Left lung (tissue), 10 donors: ENCODE data around the gene DHRSX. TPM values are rescaled to one million over a fixed set of nuclear protein-coding genes. Genes with fewer than 3 reads are reported as not detected.
"Not testable (repeated sequence)": the region's sequence is repeated elsewhere in the genome, so short reads cannot be mapped to it uniquely, and the experiment has no call there.

Source experiments
- ATAC-seq: fragments of 200-7000 bp; cut with Tn5 transposase; one replicate; pipeline ENCODE4 v1.9.1; 2020; ENCODE audit warnings: moderate library complexity
- DNase-seq, 4 donors: peaks; one replicate each; pipeline ENCODE4 v3.0.0-alpha.2; 2013 to 2020
- H3K27ac ChIP-seq, 2 donors: fragments of 200-600 bp; sonication (generic) in 1 of 2; one replicate each; pipeline versions ENCODE4 v1.5.0 to v1.8.0; 2020 to 2021
- H3K27me3 ChIP-seq, 2 donors: fragments of 200-600 bp; sonication (generic) in 1 of 2; one replicate each; pipeline versions ENCODE4 v1.5.0 to v1.8.0; 2020 to 2021
- H3K36me3 ChIP-seq, 2 donors: fragments of 200-600 bp; sonication (generic) in 1 of 2; one replicate each; pipeline versions ENCODE4 v1.5.0 to v1.8.0; 2020 to 2021
- H3K4me1 ChIP-seq, 2 donors: fragments of 200-600 bp; one replicate each; pipeline ENCODE4 v1.8.0; 2021
- H3K4me3 ChIP-seq, 2 donors: fragments of 200-600 bp; sonication (generic) in 1 of 2; one replicate each; pipeline versions ENCODE4 v1.5.0 to v1.8.0; 2020 to 2021; ENCODE audit warnings: mild to moderate bottlenecking in 1 of 2
- H3K9me3 ChIP-seq, 2 donors: fragments of 200-600 bp; sonication (generic) in 1 of 2; one replicate each; pipeline versions ENCODE4 v1.5.0 to v1.8.0; 2020 to 2021
- intact Hi-C, 2 donors: fragments of 100-400 bp; cut with DNase I; formaldehyde crosslinking; loops; one replicate each; pipeline versions ENCODE4 v1.11.2 to v1.14.2; 2022
- polyA plus RNA-seq, 6 donors: library from polyadenylated mRNA; unstranded; fragments of 120-200 nt; gene quantifications; one replicate each; pipeline ENCODE4 v1.2.1, GENCODE V29; 2013; ENCODE audit not compliant: insufficient read length in 6 of 6
- total RNA-seq, 2 donors: library from RNA; stranded (reverse); fragmentation: NEBNext Ultra II Directional; extraction: Animal tissue kit (Norgen Biotek cat#: 25700); gene quantifications; one replicate each; pipeline ENCODE4 v1.2.1, GENCODE V29; 2021
- TF ChIP-seq, protein P1 (sequence below), 2 donors: fragments of 200-600 bp; sonication (generic) in 1 of 2; IDR thresholded peaks; one replicate each; pipeline versions ENCODE4 v1.5.0 to v1.8.0; 2021; ENCODE audit warnings: antibody characterized with exemption in 2 of 2
- donor health status: DM: no; HTN: yes; CAD: no.
- donor health status: DM: no; HTN: no; CAD: no.

The DHRSX gene
- total and polyA plus RNA-seq, 8 donors, result 20.2 to 31.5 (median 26.8) TPM

- DNase-seq, result no peak
- H3K9me3 ChIP-seq, result no peaks in the 10 kb centered on the region
- H3K4me1 ChIP-seq, result no peaks in the 10 kb centered on the region
These were observed 216.6 kb downstream of the DHRSX start for GRCh38 chrX:2284133-2284532.

DNA sequence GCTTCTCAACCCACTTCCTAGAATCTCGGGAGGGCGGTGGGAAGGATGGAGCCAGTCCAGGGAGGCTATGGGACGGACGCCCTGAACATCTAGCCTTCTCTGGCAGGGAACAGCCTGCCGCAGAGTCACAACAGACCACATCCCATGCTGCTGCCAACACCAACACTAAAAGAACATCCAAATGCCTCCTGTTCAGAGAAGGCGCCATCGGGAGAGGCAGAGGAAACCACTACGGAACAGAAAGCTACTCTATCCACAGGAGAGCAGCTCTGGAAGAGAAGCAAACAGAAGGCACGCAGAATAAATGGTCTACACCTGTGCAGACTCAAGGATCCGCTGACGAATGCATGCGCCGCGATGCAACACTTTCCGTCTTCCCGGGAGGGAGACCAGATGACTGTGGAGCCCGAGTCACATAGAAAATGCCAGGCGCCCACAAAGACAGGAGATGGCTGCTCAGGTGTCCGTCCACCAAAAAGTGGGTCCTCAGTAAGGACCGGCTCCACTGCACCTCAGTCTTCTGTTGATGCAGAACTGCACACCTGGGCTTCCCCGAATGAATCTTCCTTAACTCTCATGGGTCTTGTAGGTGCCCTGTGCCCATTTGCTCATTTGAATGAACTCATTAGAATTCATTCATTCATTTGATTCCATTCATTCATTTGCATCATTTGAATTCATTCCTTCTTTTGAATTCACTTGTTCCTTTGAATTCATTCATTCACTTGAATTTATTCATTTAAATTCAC lies 217.5 kb downstream of the DHRSX start:
- H3K4me1 ChIP-seq, result no peaks in the 10 kb centered on the region
- ATAC-seq, result no peak
- TF ChIP-seq, protein P1, sequence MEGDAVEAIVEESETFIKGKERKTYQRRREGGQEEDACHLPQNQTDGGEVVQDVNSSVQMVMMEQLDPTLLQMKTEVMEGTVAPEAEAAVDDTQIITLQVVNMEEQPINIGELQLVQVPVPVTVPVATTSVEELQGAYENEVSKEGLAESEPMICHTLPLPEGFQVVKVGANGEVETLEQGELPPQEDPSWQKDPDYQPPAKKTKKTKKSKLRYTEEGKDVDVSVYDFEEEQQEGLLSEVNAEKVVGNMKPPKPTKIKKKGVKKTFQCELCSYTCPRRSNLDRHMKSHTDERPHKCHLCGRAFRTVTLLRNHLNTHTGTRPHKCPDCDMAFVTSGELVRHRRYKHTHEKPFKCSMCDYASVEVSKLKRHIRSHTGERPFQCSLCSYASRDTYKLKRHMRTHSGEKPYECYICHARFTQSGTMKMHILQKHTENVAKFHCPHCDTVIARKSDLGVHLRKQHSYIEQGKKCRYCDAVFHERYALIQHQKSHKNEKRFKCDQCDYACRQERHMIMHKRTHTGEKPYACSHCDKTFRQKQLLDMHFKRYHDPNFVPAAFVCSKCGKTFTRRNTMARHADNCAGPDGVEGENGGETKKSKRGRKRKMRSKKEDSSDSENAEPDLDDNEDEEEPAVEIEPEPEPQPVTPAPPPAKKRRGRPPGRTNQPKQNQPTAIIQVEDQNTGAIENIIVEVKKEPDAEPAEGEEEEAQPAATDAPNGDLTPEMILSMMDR (IDR thresholded peaks at IDR 0.05), result no peak
- intact Hi-C loops, result no loop called here
- no peak for DNase-seq
- no peaks in the 10 kb centered on the region for H3K36me3 ChIP-seq
- no peaks in the 10 kb centered on the region for H3K9me3 ChIP-seq
- no peaks in the 10 kb centered on the region for H3K27me3 ChIP-seq
- H3K27ac ChIP-seq, result no peak overlapping the region
- H3K4me3 ChIP-seq, result no peak overlapping the region

More at GRCh38 chrX:2284133-2284532, 216.6 kb downstream of the DHRSX start:
- intact Hi-C loops, result no loop called here
- no peak for ATAC-seq
- Histone ChIP-seq H3K27me3 (no peaks in the 10 kb centered on the region), H3K36me3 (peaks cover 0 to 8% of the 10 kb centered on the region in 2 donors), H3K4me3 (no peak overlapping the region), H3K27ac (no peak overlapping the region)
- TF ChIP-seq, protein P1 (IDR thresholded peaks at IDR 0.05), result no peak

DNA sequence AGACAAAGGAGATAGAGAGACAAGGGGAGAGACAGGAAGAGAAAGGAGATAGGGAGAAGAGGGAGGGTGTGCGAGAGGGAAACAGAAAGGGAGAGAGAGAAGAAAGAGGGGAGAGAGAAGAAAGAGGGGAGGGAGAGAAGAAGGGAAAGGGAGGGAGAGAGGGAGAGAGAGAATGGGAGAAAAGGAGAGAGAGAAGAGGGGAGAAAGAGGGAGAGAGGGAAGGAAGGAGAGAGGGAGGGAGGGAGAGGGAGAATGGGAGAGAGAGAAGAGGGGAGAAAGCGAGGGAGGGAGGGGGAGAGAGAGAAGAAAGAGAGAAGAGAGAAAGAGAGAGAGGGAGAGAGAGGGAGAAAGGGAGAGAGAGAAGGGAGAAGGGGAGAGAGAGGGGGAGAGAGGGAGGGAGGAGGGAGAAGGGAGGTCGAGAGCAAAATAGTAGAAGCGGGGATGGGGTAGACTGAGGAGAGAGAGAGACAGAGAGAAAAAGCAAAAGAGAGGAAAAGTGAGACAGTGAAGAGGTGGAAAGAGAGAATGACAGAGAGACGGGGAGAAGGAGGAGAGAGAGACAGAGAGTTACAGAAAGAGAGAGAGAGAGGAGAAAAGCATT lies 218.2 kb downstream of the DHRSX start:
- no peaks in the 10 kb centered on the region for H3K27me3 ChIP-seq
- DNase-seq (no peak), ATAC-seq (no peak)
- no peaks in the 10 kb centered on the region for H3K9me3 ChIP-seq
- H3K27ac ChIP-seq, result no peak overlapping the region
- no peaks in the 10 kb centered on the region for H3K4me1 ChIP-seq
- no peak overlapping the region for H3K4me3 ChIP-seq
- intact Hi-C loops, result no loop called here
- no peaks in the 10 kb centered on the region for H3K36me3 ChIP-seq
- TF ChIP-seq, protein P1 (IDR thresholded peaks at IDR 0.05), result no peak

DNA sequence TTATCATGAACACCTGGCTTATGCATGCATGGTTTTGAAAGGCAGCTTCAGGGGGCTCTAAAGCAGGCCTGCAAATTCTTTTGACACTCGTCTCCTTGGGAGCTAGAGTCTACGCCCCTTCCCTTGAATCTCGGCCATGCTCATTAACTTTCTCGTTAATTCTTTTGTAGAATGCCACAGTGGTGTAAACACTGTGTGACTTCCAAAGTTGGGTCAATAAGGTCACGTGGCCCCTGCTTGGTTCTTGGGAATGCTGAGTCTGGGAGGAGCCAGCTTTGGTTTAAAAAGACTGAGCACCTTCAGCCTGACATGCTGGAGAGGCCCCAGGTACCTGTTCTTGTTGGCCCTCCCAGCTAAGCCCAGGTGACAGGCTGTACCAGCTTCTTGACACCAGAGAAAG lies 228.4 kb downstream of the DHRSX start:
- H3K27me3 ChIP-seq, result no peaks in the 10 kb centered on the region
- no peaks in the 10 kb centered on the region for H3K9me3 ChIP-seq
- H3K4me3 ChIP-seq, result no peak overlapping the region
- H3K36me3 ChIP-seq, result peaks cover 0 to 7% of the 10 kb centered on the region in 2 donors
- no peak overlapping the region for H3K27ac ChIP-seq
- intact Hi-C loops, result no loop called here
- H3K4me1 ChIP-seq, result no peaks in the 10 kb centered on the region
- ATAC-seq (no peak), DNase-seq (no peak)
- TF ChIP-seq, protein P1 (IDR thresholded peaks at IDR 0.05), result no peak

DNA sequence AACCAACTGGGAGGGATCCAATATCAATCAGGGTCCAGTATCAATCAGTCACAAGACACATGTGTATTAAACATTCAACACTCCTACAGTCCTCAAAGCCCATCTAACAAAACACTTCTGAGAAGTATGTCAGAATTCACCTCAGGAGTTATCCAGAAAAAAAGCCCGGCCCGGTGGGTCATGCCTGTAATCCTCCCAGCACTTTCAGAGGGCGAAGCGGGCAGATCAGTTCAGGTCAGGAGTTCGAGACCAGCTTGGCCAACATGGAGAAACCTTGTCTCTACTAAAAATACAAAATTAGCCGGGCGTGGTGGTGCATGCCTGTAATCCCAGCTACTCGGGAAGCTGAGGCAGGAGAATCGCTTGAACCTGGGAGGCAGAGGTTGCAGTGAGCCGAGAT lies 229.2 kb downstream of the DHRSX start:
- intact Hi-C loops, ATAC-seq, H3K27ac ChIP-seq, DNase-seq, H3K4me1 ChIP-seq, H3K9me3 ChIP-seq, H3K27me3 ChIP-seq, H3K4me3 ChIP-seq: not testable (repeated sequence)
- H3K36me3 ChIP-seq, result peaks cover 0 to 10% of the 10 kb centered on the region in 2 donors

GRCh38 chrX:2270783-2271182 lies 230.0 kb downstream of the DHRSX start:
- intact Hi-C loops, result not testable (repeated sequence)

More at GRCh38 chrX:2270783-2271182, 230.0 kb downstream of the DHRSX start:
- not testable (repeated sequence) for H3K27ac ChIP-seq, DNase-seq, ATAC-seq, H3K9me3 ChIP-seq, H3K27me3 ChIP-seq, H3K4me3 ChIP-seq, H3K4me1 ChIP-seq
- peaks cover 0 to 17% of the 10 kb centered on the region in 2 donors for H3K36me3 ChIP-seq
